GM10847 (cell line): ENCODE results near the gene CDX2.

Source experiments
- POLR2A ChIP-seq: IDR thresholded peaks from 2 replicates; pipeline ENCODE4 v1.6.1; 2011; ENCODE audit not compliant: insufficient read length; ENCODE audit errors: extremely low read depth

The CDX2 gene

DNA sequence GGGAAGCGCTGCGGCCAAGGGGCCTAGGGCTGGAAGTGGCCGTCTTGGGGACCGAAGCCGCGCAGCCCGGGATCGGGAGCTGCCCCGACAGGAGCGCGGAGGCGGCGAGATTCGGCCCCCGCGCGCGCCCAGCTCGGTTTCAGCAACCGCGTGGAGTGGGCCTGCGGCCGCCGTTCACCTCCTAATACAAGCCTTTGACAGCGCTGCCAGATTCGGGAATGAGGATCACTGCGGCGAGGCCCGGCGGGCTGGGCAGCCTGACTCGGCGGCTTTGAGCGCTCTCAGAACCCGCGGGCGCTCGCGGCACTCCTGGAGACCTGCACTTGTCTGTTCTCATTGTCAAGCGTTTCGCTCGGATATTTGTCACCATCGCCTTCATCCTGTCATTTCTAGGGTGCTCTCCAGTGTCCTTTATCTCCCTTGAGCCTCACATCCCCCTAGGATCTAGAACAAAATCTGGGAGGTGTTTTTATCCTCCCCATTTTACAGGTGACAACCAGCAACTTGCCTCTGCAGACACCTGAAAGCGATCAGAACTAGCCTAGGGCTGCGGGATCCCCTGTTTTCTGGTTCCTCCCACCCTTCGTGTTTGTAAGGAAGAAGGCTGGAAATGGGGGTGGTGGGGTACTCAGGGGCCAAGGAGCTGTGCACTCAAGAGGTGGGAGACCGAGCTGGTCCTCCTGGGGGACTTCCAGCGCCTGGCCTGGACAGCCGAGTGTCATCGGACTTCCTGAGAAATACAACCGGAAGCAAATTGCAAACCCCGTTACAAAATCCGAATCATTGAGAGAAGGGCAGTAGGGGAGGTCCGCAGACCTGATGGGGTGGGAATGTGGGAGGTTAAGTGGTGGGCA is 1.5 kb upstream of the CDX2 start:
- TF ChIP-seq POLR2A = no peak

DNA sequence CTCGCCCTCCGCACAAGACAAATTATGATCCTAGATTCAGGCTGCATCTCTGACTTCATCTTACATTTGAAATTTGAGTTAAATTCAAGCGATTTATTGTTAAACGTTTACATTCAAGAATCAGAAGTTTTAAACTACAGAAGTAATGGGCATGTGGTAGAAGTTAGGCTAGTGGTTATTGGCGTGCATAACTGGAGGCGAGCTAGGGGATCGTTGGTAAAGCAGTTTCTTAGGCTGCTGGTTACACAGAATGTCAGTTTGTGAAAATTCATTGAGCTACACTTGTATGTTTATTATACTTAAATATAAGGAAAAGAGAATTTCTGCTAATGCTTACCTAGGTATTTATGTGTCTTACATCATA is 733 bp upstream of the CDX2 start:
- no peak for TF ChIP-seq POLR2A

DNA sequence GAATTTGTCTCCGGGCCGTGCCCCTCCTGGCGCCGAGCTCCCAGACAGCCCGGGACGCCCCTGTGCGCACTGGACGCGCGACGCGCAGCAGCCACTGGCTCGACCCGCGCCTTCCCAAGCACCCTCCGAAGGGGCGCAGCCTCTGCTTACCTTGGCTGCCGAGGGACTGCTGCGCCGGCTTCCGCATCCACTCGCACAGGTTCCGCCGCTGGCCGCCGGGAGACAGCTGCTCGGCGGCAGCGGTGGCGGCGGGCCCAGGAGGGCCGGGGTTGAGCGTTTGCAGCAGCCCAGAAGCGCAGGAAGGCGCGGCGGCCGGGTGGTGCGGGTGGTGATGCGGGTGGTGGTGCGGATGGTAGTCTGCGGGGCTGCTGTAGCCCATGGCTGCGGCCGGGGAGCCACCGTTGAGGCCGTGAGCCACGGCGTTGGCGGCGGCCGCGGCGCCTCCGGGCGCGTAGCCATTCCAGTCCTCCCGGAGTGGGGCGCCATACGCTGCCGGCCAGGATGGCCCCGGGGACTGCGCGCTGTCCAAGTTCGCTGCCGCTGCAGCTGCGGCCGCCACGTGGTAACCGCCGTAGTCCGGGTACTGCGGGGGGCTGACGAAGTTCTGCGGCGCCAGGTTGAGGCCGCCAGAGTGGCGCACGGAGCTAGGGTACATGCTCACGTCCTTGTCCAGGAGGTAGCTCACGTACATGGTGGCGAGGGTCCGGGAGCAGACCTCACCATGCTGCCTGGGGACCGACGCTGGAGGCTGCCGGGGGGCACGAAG is 616 bp downstream of the CDX2 start:
- TF ChIP-seq POLR2A = no peak

DNA sequence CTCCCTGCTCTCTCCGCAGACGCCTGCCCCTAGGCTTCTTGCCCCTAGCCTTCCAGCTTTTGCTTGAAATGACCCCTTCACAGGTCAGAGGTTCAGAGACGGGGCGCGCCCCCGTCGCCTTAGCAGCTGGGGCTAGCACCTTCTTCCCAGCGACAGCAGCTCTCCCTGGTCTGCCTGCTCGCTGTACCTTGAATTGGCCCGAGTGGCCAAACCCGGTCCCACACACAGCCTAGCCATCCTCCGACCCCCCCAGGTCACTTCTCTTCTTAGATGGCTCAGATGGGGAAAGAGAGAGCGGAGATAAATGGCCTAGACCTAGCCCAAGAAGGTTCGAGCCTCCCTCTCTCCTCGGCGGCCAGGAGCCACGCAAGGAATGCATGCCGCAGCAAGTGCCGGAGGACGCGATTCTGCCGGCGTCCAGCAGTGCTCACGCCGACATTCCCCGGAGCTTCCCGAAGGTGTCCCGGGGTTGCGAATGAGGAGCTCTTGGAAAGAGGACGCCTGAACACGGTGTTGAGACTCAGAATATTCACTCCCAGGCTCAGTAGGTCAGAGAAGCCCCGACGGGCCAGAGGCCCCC is 1.3 kb downstream of the CDX2 start:
- TF ChIP-seq POLR2A = no peak

DNA sequence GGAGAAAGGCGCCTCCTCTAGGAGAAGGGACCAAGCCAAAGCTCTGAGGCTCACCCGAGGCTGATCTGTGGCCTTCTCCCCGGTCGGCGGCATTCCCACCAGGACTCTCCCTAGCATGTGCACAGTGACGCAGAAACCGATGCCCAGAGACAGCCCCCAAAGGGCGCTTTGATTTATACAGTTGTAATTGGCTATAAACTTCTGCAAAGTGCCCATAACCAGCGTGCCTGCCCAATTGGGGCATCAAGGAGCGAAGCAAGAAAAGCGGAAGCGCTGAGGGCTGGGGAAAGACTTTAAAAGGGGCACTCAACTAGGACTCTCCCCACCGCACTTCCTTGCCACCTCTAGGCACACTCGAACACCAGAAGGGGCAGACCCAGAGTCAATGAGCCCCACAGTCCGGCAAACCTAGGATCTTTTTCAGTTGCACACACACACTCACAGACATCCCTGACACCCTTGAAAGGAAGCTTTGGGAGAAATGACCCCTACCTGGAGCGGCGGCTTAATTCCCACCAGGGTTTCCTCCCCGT is 1.8 kb downstream of the CDX2 start:
- no peak for TF ChIP-seq POLR2A

DNA sequence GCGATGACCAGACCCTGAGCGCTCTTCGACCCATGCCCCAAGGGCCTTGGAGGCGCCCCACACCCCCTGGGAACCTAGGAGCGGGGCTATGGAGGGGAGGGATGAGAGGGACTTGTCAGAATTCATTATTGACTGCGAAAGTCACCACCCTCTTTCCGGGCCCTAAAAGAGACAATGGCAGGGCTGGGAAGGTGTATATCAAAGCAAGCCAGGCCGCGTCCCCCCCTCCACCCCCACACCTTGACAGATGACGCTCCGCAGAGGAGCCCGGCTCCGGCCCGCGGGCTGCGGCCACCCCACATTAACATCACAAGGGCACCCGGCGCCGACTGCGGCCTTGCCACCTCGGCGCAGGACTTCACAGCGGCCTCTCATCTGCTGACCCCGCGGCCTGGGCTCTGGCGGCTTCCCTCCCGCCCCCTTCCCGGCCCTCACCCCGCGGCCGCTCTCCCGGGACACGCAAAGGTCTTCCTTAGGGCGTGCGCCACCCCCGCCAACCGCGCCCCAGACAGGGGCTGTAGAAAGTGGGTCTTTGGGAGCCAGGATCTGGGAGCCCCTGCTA is 2.4 kb downstream of the CDX2 start:
- no peak for TF ChIP-seq POLR2A

DNA sequence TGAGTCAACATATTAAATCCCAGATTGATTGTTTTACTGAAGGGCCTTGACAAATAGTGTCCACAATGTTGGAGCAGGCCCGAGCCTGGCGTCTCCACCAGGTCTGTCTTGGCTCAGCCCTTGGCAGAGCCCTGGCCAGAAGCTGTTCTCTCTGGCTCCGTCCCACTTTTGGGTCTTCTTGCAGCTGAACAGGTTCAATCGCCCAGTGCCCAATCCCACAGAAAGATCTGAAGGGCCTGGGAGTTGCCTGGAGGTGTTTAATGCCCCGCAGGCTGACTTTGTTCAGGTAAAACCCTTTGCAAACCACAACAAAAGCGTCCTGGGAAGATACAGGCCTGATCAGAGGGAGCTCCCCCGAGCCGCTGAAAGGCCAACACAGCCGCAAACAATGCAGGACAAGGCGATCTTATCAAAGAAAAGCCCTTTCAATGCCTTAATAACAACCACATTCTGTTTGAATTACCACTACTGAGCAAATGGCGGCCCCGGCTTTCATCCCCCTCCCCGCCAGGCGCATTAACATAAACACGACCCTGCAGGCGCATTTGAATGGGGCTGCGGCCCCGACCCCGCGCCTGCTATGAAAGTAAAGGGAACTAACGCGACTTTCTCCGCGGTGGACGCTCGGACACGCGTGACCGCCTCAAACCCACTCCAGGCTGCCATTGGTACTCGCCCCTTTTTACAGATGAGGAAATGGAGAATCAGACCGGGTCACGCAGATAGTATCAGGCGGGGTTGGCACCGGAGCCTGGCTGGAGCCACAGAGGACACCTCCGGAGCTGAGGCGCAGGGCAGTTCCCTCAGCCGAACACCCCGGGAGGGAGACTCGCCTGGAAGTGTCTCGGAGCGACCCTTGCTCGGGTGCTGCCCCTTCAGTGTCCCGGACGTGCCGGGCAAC is 3.1 kb downstream of the CDX2 start:
- TF ChIP-seq POLR2A = no peak

DNA sequence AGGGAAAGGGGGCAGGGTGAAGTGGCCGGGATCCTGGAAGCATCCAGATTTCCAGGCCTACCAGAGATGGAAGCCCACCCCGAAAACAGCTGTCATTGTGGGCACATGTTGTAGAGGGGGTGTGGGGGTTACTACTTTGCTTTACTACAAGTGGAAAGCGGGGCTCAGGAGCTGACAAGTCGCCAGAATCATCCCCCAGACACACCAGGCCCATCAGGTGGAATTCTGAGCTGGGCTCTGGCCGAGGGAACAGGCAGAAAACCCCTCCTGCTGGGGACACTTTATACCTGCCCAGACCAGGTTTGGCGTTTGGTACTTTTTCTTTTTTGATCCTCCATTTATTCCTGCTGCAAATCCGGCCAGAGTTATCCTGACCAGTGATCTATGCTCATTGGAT is 3.8 kb downstream of the CDX2 start:
- no peak for TF ChIP-seq POLR2A

DNA sequence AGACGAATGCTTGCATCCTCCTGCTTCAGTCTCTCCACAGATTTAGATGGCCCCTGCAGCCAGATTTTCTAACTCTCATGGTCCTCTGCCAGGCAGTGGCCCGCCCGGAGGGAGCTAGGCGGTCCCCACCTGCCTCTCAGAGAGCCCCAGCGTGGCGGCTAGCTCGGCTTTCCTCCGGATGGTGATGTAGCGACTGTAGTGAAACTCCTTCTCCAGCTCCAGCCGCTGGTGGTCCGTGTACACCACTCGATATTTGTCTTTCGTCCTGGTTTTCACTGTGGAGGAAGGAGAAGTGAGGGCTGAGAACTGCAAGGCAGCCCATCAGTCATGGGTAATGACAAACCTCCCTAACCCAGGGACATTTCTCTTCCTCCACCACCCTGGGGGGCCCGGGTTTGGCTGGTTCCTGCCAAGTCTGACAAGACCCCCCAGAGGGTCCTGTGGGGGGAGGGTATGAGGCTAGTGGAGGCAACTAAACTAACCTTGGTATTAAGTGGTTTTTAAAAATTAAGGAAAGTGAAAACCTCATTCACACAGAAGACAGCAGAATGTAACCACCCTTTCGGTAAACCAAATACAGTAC is 4.3 kb downstream of the CDX2 start:
- TF ChIP-seq POLR2A = no peak

DNA sequence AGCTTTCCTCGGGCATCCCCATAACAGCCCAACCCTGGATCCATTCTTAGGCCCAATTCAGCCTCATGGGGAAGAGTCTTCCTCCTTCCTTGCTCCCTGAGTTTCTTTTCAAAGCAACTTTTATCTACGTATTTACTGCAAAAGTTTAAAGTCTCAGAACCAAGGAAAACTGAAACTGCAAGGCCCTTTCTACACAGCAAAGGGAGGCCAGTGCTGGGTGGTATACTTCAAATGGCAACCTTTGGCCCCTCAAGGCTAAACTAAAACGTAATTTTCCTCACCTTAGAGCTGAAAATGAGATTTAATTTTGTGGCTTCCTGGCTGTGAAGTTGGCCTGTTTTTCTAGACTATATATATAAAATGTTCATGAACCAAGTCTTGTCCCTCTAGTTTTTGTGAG is 5.6 kb downstream of the CDX2 start:
- no peak for TF ChIP-seq POLR2A

DNA sequence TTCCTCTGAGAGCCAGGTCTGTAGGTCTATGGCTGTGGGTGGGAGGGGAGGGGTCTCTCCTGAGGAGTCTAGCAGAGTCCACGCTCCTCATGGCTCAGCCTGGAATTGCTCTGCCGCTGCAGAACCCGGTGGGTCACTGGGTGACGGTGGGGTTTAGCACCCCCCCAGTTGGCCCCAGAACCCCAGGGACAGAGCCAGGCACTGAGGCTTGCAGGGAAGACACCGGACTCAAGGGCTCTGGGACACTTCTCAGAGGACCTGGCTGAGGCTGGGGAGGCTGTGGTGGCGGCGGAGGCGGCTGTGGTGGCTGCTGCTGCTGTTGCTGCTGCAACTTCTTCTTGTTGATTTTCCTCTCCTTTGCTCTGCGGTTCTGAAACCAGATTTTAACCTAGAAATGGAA is 6.1 kb downstream of the CDX2 start:
- TF ChIP-seq POLR2A = no peak

DNA sequence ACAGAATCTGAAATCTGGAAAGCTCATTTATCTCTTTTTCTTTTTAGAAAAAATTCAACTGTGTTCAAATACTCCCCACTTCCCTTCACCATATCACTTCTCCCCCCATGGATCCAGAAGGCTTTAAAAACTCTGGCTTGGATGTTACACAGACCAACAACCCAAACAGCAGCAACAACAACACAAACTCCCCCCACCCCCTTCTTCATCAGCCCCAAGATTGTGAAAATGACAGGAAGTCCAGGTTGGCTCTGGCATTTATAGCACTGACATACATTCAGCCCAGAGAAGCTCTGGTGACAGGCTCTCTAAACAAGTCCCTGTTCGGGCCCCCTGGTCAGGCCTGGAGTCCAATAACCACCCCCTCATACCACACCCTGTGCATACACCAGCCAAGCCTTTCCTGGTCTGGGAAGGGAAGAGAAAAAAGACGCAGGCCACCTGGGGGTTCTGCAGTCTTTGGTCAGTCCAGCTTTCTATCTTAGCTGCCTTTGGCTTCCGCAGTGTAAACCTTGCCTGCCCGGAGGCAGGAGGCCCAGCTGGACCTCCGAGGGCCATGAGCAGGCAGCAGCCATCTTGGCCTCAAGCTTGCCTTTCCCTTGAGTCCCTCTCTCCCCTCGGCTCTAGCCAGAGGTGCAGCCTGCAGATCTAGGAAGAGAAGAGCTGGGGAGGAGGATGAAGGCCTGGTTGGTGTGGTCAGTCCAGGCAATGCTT is 6.8 kb downstream of the CDX2 start:
- no peak for TF ChIP-seq POLR2A

DNA sequence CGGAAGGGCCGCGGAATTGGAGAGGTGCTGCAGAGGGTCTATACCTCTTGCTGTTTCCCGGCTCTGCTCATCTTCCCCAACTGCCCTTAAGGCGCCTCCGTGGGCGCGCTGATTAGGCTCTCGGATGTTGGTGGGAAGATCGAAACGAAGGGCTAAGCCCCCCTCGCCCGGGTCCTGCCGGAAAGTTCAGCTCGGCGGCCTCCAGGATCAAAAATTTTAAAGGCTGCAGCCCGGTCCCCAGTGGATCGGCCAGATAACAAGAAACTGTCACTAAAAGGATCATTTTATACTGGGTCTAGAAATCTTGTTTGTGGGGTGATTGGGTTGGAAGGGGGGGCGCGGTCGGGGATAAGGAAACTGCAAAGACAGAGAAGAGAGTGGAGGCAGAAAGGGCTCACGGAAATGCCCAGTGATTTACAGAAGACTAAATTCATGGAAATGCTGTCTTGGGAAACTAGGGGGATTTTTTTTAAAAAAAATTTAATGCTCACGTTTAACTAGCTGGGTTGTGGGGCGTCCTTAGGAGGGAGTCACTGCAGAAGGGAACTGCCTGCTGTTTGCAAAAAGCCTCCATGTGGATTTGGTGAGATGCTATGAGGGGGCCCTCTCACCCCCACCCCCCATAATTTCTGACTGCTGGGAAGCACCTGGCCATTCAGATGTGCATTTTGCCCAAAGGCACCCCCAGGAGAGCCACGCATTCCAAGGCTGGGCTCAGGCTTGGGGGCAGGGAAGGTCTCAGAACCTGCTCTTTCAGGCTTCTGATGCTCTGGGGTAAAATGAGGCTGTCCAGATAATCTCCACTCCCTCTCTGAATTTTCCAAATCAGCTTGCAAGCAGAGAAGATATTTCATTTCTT is 7.7 kb downstream of the CDX2 start:
- TF ChIP-seq POLR2A = no peak
